Lung microvascular endothelial cell (primary cell): ENCODE measurements around the gene NF1. TPM values are rescaled to one million over a fixed set of nuclear protein-coding genes. Genes with fewer than 3 reads are reported as not detected.
A peak's percentile ranks its signal among the peaks of the same experiment; 100 is the strongest.
"Not testable (repeated sequence)": the region's sequence is repeated elsewhere in the genome, so short reads cannot be mapped to it uniquely, and the experiment has no call there.

Source experiments
- DNase-seq, 2 donors: peaks; one replicate each; pipeline versions ENCODE4 v3.0.0 to v3.0.0-alpha.2; 2010; ENCODE audit warnings: low read depth in 2 of 2
- total RNA-seq: library from RNA; depleted of rRNA; stranded (reverse); fragments of >200 nt; gene quantifications from 2 replicates; pipeline ENCODE4 v1.2.1, GENCODE V29; 2014

The NF1 gene
- total RNA-seq, result 20.3 and 24.2 TPM in 2 replicates

- DNase-seq, result peak; percentile 95
Observed at GRCh38 chr17:31094600-31095235, at the start of gene NF1. TSS of gene NF1 (plus strand) at chr17:31094977. CDS start at chr17:31095310, 333 bp downstream.

GRCh38 chr17:31046856-31047425 is 47.8 kb upstream of the NF1 start:
- not testable (repeated sequence) for DNase-seq

- no peak for DNase-seq
Observed at GRCh38 chr17:31048142-31048541, 46.6 kb upstream of the NF1 start.

- DNase-seq, result no peak
Observed at GRCh38 chr17:31048780-31049179, 46.0 kb upstream of the NF1 start.

- DNase-seq, result no peak
Observed at GRCh38 chr17:31050948-31051347, 43.8 kb upstream of the NF1 start.

GRCh38 chr17:31051506-31051905 is 43.3 kb upstream of the NF1 start:
- DNase-seq, result no peak

GRCh38 chr17:31052187-31052889 is 42.4 kb upstream of the NF1 start:
- peak in 1 of 2 donors; percentile 87 for DNase-seq

- no peak for DNase-seq
Observed at GRCh38 chr17:31053071-31053470, 41.7 kb upstream of the NF1 start.

GRCh38 chr17:31054761-31055160 is 40.0 kb upstream of the NF1 start:
- no peak for DNase-seq

GRCh38 chr17:31058976-31059375 is 35.8 kb upstream of the NF1 start:
- no peak for DNase-seq

- DNase-seq, result no peak
Observed at GRCh38 chr17:31060791-31061550, 33.8 kb upstream of the NF1 start.

- no peak for DNase-seq
Observed at GRCh38 chr17:31061678-31062077, 33.1 kb upstream of the NF1 start.

- no peak for DNase-seq
Observed at GRCh38 chr17:31062346-31062745, 32.4 kb upstream of the NF1 start.

GRCh38 chr17:31064707-31065106 is 30.1 kb upstream of the NF1 start:
- no peak for DNase-seq

- DNase-seq, result peak in 1 of 2 donors; percentile 86
Observed at GRCh38 chr17:31067691-31068184, 27.0 kb upstream of the NF1 start.

- peak; percentile 30 to 61 for DNase-seq
Observed at GRCh38 chr17:31068291-31068690, 26.5 kb upstream of the NF1 start.

- DNase-seq, result no peak
Observed at GRCh38 chr17:31072186-31072585, 22.6 kb upstream of the NF1 start.

- DNase-seq, result no peak
Observed at GRCh38 chr17:31073411-31073810, 21.4 kb upstream of the NF1 start.

GRCh38 chr17:31074772-31075555 is 19.8 kb upstream of the NF1 start:
- DNase-seq, result no peak

- peak; percentile 11 to 17 for DNase-seq
Observed at GRCh38 chr17:31078290-31078689, 16.5 kb upstream of the NF1 start.

- DNase-seq, result no peak
Observed at GRCh38 chr17:31079731-31080130, 15.0 kb upstream of the NF1 start.
